HG03060 (cell line): ENCODE measurements around the gene GHRL.
"Not testable (repeated sequence)": the region's sequence is repeated elsewhere in the genome, so short reads cannot be mapped to it uniquely, and the experiment has no call there.

Experiments
- ATAC-seq: cut with Tn5 transposase; IDR thresholded peaks from one replicate; pipeline ENCODE4 v1.9.1; 2021; ENCODE audit warnings: low read depth, moderate number of reproducible peaks; ENCODE audit not compliant: unreplicated experiment

GHRL gene

GRCh38 chr3:10300087-10300486 is 7.3 kb upstream of the GHRL start:
- ATAC-seq, result no peak

GRCh38 chr3:10299679-10300078 is 6.9 kb upstream of the GHRL start:
- ATAC-seq, result no peak

DNA sequence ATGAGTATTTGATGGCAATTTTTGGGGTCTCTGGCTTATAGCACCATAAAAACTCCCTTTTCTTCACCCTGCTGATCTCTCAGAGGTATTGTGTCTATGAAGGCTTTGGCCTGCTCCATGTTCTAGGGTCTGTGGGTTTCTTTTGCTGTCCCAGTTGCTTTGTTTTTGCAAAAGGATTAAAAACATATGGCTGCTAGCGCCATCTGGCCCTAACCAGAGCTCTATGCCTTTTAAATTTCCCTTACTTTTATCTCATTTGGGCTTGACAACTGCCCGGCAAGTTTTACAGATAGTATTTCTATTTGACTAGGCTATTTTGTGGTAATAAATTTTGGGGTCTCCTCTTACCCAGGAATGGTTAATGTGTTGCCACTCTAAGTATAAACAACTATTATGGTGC is 6.4 kb upstream of the GHRL start:
- no peak for ATAC-seq

DNA sequence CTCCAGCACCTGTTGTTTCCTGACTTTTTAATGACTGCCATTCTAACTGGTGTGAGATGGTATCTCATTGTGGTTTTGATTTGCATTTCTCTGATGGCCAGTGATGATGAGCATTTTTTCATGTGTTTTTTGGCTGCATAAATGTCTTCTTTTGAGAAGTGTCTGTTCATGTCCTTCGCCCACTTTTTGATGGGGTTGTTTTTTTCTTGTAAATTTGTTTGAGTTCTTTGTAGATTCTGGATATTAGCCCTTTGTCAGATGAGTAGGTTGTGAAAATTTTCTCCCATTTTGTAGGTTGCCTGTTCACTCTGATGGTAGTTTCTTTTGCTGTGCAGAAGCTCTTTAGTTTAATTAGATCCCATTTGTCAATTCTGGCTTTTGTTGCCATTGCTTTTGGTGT is 5.3 kb upstream of the GHRL start:
- ATAC-seq, result not testable (repeated sequence)

DNA sequence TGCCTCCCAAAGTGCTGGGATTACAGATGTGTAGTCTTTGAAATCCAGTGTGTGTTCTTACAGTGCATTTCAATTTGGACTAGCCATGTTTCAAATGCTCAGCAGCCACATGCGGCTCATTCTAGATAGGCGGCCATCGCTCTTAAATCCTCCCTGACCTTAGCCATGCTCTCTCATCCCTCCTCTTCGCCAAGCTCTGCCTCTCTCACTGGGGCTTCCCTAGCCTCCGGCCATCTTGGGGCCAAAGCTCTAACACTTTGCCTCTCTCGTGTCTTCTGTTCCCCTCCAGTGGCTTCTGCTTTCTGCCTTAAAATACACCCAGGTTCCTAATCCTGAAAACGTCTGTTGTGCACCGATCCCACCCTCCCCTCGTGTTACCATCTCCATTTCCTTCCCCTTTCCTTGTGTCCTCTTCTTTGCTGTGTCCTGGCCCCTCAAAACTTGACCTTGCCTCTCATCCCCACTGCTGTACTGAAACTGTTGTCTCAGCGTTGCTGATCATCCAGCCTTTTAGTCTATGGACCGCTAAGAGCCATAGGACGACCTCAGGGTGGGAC is 1.4 kb upstream of the GHRL start:
- ATAC-seq, result no peak

- no peak for ATAC-seq
Observed at GRCh38 chr3:10291641-10292040, 1.1 kb downstream of the GHRL start.

DNA sequence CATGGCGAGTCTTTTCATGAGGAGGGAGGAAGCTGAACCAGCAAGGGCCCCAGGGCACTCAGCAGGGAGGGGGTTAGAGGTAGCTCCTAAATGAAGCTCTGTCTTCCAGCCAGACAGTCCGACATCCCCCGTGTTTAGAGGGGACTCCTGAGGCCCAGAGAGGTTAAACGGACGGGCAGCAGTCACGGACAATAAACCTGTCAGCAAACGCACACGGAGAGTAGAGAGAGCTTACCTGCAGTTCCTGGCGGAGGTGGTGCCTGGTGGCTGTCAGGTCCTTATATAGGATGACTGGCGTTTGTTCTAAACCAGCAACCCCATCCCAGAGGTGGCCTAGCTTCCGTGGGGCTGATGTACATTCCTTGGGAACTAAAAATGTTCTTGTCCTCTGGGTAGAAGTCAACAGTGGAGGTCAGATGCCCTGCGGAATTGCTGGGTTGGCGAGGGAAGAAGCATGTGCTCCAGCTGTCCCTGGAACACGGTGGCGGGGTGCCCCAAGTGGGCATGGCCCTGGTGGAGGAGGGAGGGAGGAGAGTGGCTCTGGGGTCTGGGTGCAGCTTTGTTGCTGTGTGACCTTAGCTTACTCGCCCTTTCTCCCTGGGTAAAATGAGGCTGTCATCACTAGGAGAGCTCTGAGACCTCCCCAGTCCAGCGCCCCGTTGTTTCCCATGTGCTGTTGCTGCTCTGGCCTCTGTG is 2.1 kb downstream of the GHRL start:
- no peak for ATAC-seq

- ATAC-seq, result no peak
Observed at GRCh38 chr3:10289787-10290355, 2.9 kb downstream of the GHRL start.

DNA sequence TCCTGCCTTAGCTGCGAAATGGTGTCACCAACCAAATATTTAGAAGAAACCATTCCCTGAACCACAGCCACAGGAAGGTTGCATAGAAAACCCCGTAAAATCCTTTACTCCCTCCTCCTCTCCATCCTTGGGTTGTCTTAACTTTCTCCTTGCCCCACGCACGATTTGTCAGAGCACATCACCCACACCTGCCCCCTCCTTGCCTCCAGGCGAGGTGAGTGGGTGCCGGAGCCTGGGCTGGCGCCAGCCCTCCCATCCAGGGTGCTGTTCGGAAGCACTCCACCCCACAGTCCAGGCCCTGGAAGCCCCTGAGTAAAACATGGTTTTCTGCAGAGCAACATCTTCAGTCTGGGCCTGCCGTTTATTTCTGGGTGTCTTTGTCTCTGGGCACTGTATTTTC is 3.7 kb downstream of the GHRL start:
- no peak for ATAC-seq

DNA sequence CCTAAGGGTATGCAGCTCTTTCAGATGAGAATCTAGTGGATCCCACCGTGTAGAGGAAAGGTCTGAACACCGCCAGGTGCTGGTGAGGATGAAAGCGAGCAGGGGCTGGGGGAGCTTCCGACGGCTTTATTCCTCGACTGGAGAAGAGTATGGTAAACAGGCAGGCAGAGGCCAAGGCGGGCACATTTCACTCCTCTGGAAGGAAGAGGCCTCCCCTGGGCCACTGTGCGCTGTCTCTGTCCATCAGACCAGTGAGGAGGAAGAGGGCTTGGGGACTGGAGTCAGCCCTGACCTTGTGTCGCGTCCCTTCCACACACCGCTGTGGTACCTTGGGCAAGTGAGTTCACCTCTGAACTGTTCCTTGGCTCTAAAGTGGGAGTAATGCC is 4.2 kb downstream of the GHRL start:
- no peak for ATAC-seq

DNA sequence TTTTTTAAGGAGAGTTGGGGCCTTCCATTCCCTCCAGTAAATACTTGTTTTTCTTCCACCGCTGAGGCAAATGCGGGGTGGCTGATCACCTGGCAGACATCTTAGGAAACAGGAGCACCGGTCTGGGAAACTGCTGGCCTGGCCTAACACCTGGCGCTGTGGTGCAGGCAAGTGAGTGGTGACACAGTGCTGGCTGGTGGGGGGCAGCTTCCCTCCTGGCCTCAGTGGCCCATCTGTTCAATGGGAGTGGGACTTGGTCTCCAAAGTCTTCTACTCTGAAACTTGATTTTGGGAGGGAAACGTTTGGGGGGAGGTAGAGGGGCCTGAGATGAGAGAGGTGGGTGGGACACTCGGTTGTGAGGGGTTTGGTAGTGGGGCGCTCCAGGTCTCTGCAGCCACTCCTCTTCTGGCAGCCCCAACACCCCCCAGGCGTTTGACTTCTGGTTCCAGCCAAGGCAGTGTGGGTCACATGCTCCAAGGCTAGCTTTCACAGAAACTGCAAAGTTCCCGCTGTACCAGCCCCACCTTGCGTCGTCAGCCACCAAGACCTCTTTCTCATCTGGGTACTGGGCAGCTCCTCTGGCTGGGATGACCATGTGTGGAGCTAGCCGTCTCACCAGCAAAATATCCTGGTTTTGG is 4.7 kb downstream of the GHRL start:
- no peak for ATAC-seq

GRCh38 chr3:10286596-10287295 is 6.0 kb downstream of the GHRL start:
- no peak for ATAC-seq

- no peak for ATAC-seq
Observed at GRCh38 chr3:10286133-10286524, 6.6 kb downstream of the GHRL start.

DNA sequence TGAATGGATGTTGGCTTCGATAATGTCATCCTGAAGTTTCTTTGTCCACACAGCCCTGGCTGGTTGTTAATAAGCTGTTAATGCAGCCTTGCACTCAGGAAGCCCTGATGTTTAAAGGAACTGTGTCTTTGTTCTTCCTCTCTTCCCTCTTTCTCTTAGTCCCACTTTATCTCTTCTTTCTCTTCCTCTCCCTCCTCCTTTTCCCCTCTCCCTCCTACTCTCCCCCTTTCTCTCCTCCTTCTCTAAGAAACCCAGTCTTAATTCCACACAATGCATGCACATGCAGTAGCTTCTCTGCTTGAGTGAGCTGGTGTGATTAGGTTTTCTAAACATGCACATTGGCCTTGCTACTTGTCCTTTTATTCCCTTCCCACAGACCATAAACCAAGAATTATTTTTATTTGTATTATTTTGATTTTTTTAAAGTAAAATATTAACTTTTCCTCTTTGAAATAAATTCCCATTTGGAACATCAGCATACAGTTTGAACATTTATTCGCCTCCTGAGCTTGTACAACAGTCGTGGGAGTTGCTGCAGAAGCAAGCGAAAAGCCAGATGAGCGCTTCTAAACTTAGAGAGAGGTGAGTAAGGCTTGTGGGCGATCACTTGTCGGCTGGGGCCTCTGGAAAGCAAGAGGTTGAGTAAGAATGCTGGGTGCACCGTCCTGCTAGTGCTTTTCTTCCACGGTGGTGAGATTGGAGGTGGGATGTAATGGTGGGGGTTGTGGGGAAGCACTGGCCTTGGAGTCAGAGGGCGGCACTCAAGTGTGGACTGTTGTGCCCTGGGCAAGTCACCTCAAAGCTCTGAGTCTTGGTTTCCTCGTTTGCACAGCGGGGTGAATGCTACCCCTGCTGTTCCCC is 7.2 kb downstream of the GHRL start:
- no peak for ATAC-seq

DNA sequence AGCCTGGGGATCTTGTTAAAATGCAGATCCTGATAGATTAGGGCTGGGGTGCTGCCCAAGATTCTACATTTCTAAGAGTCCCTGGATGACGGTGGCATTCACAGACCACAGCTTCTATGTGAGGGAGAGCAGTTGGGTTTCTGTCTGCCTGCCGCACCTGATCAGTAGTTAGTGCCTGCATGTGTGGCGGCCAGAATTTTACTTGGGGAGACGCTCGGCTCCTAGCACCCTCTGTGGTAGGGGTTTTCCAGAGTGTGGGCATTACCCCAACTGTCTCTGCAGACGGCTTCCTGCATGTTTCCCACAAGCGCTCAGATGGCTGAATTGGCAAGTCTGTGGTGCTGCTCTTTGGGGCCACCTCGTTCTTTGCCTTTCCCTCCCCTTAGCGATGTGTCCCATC is 8.3 kb downstream of the GHRL start:
- no peak for ATAC-seq

- ATAC-seq, result no peak
Observed at GRCh38 chr3:10283638-10284037, 9.1 kb downstream of the GHRL start.

GRCh38 chr3:10281951-10282350 is 10.8 kb downstream of the GHRL start:
- ATAC-seq, result no peak

DNA sequence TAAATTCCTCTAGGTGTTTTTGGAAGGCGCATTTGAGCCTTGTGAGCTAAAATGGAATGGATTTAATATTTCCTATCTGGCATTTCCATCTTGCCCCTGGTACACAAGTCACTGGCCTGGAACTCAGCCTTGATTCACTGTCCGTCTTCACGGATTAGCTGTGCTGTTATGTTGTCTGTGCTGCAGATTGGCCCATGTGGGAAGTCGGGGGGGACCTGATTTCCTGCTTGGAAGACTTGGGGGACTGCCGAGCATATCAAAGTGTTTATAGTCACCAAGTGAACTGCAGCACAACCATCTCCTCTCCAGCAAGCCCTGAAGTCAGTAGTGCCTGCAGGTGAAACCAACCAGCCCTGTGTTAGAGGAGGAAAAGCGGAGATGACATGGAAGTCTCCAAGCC is 12.2 kb downstream of the GHRL start:
- no peak for ATAC-seq

- no peak for ATAC-seq
Observed at GRCh38 chr3:10280177-10280529, 12.6 kb downstream of the GHRL start.

GRCh38 chr3:10279384-10280176 is 13.2 kb downstream of the GHRL start:
- no peak for ATAC-seq
